GM18502 (cell line): ENCODE data around the gene DGKH.
"Not testable (repeated sequence)": the region's sequence is repeated elsewhere in the genome, so short reads cannot be mapped to it uniquely, and the experiment has no call there.

Experiments
- ATAC-seq: cut with Tn5 transposase; IDR thresholded peaks from one replicate; pipeline ENCODE4 v1.9.1; 2021; ENCODE audit warnings: mild to moderate bottlenecking; ENCODE audit not compliant: unreplicated experiment, poor library complexity

Gene DGKH

DNA sequence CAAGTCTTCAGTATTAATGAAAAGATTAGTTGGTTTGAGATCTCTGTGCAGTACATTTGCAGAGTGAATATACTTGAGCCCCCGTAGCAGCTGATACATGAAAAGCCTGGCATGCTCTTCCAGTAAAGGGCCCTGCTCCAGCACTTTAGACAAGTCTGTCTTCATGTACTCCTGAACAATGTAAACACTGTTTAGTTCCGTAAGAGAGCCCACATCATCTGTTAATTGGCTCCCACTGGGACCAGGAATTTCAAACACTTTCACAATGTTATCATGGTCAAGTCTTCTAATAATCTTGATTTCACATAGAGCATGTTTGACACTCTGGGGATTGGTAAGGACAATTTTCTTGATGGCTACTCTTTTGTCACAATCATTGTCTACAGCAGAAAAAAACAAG is 22.2 kb downstream of the DGKH start:
- not testable (repeated sequence) for ATAC-seq

GRCh38 chr13:42071179-42071578 is 22.7 kb downstream of the DGKH start:
- ATAC-seq: not testable (repeated sequence)

- no peak for ATAC-seq
Observed at GRCh38 chr13:42071672-42072419, 23.4 kb downstream of the DGKH start.

DNA sequence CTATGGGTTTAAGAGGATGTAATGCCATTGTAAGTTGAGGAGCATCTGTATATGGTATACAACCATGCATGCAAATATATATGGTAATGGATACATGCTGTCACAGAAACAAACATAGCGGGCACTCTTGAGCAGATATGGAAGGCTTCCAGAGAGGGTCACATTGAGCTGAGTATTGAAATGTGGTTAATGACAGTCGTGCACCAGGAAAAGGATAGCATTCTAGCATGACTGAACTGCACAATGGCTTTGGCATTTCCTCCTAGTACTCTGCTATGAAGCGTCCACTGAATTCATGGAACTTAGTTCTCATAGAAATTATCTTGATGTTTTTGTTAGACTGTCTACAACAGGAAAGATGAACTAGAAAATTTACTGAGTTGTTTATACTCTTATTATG is 25.2 kb downstream of the DGKH start:
- ATAC-seq: no peak

GRCh38 chr13:42075517-42075916 is 27.1 kb downstream of the DGKH start:
- ATAC-seq: no peak

DNA sequence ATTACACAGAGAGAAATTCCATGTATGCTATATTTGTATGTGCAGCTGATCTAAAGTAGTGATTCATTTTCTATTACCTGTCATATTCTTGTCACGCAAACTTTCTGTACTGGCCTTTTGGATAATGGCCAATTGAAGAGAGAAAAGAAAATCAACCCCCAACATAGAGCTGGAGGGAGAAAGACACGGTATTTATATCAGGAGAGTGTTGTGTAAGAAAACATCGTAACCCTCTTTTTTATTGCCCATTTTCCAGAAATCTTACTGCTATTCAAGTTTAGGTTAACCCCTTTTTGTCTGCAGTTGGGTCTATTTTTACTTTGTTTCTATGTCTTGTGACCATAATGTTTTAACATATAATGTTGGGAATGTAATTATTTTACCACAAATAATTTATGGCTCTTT is 27.9 kb downstream of the DGKH start:
- no peak for ATAC-seq

DNA sequence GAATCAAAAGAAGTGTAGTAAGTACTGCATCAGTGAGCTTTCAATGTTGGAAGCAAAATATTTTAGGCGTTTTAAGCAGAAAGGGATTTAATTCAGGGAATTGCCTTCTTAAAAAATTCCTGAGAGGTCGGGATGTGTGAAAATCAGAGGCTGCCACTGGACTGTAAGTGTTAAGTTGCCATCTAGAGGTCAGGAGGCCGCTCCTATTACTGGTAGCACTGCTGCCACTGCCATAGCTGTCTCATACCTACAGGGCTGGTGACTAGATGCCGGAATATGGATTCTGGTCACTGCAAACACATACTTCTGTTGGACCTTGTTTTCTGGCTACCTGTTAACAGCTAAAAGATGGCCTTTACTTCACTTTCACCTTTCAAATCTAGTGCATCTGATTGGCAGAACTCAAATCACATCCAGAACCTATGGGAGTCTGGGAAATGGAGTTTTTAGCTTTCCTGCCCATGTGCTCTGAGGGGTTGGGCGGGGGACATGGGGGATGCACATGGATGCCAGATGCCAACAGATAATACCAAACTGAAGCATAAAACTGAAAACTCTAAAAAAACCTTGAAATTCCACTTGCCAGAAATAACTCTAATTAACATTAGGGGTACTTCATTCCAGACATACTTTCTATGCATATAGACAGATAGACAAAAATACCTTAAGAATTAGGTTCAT is 29.8 kb downstream of the DGKH start:
- ATAC-seq: no peak

DNA sequence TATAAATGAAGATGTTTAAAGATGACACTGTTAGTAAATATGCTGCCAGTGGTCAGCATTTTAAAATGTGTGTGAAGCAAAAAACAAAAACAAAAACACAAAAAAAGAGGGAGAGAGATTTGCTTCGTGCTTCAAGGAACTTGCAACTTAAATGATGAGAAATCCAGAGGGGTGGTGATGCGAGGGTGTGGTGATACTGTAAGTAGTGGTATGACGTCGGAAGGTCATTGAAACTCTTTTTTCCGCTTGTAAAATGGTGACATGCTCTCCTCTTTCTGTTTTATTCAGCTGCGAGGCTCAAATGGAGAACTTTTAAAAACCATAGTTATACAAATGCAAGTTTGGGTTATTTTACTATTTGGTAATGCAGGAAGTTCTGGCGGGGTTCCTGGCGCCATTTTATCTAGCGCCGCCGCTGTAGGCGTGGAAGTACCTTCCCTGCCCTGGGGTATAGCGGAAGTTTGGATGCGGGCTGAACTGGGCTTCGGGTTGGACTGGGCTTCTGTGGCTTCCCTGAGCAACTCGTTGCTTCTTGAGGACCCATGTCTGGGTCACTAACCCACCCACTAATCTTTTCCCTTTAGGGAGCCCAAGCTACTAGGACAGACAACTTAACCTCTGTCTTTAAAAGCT is 34.8 kb downstream of the DGKH start:
- no peak for ATAC-seq

GRCh38 chr13:42084722-42085121 is 36.3 kb downstream of the DGKH start:
- no peak for ATAC-seq

DNA sequence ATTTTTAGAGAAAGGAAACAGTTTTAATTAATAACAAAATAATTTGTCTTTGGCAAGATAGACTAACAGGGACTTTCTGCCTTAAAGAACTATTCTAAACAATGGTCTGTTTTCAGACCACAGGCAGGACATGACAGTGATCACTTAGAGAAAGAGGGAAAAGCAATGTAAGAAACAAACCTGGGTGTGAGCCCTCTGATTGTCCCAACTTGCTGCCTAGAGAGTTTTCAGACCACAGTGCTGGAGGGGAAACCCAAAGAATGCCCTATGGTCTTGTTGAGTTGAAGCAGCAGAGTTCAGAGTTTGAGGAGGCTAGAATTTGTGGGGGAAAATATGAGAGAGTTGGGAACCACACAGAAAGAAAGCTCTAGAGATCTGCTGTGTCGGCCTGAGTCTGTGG is 38.1 kb downstream of the DGKH start:
- ATAC-seq: peak; percentile 56

DNA sequence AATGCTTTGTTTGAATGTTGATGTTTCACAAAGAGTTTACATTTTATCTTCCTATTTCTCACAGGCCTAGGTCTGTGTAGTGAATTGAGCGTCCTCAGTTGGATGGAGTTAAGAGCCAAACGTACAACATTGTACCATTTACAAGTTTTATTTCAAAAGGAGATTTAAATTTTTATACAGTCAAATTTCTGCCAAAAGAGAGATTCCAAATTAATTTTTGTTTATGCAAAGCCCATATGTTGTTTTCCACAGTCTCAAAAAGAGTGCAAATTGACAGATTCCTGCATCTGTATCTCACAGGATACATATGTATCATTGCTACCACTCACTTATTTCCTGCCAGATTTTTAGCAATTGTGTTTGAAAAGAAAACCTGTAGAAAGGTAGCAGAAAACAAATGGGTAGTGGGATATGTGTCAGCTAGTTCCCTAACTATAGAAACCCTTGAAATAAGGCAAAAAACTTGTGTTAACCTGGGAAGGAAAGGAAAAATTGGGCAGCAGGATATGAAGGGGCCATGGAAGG is 46.1 kb downstream of the DGKH start:
- ATAC-seq: no peak

DNA sequence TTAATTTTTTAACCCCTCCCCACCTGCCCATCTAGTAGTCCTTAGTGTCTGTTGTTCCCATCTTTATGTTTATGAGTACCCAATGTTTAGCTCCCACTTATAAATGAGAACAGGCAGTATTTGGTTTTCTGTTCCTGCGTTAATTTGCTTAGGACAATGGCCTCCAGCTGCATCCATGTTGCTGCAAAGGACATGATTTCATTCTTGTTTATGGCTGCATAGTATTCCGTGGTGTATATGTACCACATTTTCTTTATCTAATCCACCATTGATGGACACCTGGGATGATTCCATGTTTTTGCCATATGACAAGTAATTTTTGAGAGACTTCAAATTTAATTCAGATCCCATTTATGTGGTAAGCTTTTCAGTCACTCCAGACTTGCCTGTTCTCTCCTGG is 47.8 kb downstream of the DGKH start:
- ATAC-seq: not testable (repeated sequence)

DNA sequence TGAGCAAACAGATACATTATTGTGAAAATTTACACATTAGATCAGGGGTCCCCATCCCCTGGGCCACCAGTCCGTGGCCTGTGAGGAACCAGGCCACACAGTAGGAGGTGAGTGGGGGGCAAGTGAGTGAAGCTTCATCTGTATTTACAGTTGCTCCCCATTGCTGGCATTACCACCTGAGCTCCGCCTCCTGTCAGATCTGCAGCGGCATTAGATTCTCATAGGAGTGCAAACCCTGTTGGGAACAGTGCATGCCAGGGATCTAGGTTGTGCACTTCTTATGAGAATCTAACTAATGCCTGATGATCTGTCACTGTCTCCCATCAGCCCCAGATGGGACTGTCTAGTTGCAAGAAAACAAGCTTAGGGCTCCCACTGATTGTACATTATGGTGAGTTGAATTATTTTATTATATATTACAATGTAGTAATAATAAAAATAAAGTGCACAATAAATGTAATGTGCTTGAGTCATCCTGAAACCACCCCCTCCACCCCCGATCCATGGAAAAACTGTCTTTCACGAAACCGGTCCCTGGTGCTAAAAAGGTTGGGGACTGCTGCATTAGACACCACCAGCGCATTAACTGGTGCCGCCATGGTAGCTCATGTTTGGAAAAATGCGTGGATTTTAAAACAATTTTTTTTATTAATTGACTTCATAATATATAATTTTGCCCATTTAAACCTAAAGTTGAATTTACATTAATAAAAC is 51.7 kb downstream of the DGKH start:
- no peak for ATAC-seq

DNA sequence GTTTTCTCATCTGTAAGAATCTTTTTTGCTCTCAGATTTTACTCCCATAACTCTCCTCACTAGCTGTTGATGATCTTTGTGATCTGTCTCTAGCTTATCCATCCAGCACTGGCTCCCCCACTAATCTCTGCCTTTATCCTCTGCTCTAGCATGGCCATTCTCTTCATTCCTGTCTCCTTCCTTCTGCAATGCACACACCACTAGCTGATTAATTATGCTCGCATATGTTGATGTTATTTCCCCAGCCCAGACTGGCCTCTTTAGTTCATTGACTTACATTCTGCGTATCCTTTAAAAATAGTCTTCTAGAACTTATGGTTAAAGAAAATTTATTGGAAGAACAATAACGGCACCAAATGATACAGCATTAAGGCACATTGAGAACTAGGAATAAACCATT is 52.5 kb downstream of the DGKH start:
- ATAC-seq: no peak

DNA sequence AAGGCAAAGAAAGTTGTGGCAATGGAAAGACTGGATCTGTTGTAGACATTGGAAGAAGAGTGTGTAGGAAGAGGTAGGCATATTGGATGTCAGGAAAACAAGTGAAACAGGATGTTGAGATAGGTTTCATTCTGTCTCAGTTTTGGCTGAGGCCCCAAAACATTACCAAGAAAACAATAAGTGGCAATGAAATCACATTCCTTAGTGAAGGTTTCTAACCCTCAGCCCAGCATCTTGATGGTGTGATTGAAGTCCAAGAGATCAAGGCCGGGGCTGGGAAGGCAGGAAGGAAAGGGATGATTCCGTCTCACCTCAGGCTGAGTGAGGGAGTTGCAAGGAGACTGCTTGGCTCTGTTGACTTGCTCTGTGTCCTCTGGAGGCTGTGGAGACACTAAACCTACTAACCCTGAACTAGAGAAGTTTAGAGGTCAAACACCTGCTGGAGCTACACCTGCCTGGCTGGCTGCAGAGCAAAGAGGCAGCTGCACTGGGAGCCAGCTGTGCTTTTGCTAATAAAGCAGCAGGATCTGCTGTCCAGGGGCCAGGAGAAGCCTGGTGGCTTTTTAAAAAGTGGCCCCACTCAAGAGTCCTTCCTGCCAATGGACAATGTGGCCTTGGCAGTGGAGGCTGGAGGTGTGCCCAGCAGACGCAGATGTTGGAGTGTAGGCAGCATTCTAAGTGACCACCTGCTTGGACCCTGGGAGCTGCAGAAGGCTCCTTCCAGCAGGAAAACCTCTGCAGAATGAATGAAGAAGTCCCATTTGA is 53.6 kb downstream of the DGKH start:
- no peak for ATAC-seq

- no peak for ATAC-seq
Observed at GRCh38 chr13:42102961-42103865, 54.8 kb downstream of the DGKH start.

DNA sequence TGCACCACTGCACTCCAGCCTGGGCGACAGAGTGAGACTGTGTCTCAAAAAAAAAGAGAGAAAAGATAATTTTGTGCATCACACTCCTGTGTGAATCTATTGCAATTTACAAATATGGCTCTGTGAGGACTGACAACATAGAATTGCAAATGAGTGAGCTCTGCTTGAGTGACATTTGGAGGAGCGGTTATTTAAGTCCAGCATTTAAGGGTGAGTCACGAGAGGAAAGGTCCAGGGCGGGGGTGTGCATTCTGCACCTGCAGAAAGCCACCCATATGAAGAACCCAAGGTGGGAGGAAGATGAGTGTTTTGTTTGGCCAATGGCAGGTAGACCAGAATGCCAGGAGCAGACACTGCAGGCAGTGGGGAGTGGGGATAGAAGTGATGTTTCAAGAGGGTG is 58.5 kb downstream of the DGKH start:
- no peak for ATAC-seq

DNA sequence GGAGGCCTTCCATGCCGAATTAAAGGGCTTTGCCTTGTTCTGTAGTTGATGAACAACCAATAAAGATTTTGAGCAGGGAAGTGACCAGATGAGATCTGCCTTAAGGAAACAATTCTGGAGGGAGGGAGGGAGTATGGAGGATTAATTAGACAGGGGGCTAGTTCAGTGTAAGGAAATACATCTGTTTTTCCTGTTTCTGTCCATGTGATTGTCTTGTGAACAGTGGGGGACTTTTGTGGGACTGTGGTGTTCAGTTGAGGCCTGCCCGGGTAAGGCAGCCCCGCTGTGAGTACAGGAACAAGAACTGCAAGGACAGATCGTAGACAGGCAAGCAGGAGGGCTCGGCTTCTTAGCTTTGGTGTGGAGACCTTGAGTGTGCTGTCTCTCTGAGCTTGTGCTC is 59.0 kb downstream of the DGKH start:
- ATAC-seq: no peak

- no peak for ATAC-seq
Observed at GRCh38 chr13:42108217-42108616, 59.8 kb downstream of the DGKH start.
